NCI-H1436 (cell line): ENCODE results near the gene RANBP17.
A peak's percentile ranks its signal among the peaks of the same experiment; 100 is the strongest.
"Not testable (repeated sequence)": the region's sequence is repeated elsewhere in the genome, so short reads cannot be mapped to it uniquely, and the experiment has no call there.

Source experiments
- DNase-seq: peaks from one replicate; lab custom pipeline; 2025; lab: John Stamatoyannopoulos, UW

Gene RANBP17

DNA sequence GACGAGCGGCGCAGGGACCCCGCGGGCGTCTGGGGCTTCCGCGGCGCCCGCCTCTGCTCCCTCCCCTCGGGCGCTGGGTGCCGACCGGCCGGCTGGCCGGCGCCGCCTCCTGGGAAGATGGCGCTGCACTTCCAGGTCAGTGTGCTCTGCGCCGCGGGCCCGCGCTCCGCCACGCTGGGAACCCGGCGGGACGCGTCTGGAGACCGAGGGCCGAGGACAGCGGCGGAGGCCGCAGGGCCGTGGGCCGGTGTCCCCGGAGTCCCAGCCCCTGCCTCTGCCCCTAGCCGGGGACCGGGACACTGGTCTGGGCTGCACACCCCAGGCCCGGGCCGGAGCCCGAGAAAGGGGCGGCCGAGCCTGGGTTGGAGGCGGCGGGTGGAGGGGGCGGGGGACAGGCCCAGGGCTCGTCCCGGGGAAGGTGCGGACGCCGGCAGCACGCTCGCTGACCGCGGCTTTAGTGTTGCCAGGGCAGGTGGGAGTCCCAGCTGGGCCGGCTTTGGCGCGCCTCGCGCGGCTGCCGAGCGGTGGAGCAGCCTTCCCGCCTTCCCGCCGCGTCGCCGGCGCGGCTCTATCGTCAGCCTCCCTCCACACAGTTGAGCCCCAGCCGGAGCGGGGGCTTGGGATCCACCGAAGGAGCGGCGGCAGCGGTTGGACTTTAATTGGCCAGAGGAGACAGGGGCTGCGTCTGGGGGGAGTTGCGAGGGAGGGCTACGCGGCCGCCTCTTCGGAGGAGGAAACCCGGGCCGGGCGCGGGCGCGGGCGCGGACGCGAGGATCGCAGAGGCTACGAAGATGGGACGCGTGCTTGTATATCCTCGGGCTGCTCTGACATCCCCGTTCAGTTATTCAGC is at the start of gene RANBP17:
Gene RANBP17, plus strand, starts transcription at position 102 of the 850 bp plus-strand sequence.
- DNase-seq, result peak; percentile 28

DNA sequence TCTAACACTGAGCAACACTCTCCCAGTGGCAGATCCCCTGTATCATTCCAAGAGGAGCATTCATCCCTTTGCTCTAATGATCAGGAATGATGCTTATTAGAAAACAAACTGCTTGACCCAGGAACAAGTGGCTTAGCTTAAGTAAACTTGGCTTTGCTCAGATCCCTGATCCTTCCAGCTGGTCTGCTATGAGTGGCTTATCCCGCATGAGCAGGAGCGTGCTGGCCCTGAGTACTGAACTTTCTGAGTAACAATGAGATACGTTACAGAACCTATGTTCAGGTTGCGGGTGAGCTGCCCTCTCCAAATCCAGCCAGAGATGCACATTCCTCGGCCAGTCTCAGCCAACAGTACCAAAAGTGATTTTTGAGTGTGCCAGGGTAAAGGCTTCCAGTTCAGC is 48.6 kb upstream of the RANBP17 start:
- DNase-seq, result no peak

DNA sequence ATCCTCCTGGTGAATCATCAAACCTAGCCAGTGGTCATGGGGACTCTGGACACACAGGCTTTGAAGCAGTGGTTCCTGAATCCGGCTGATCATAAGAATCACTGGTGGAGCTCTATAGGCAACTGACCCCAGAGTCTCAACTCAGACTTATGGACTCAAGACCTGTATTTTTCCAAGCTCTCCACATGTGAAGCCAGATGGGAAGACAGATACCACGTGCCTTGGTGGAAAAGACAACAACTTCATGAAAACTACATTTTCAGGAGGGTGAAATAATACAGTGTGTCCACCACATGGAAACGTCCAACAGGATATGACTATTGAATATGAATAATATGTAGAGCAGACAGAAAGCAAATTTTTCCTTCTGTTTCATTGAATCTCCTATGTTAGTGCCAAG is 44.6 kb upstream of the RANBP17 start:
- DNase-seq, result no peak

DNA sequence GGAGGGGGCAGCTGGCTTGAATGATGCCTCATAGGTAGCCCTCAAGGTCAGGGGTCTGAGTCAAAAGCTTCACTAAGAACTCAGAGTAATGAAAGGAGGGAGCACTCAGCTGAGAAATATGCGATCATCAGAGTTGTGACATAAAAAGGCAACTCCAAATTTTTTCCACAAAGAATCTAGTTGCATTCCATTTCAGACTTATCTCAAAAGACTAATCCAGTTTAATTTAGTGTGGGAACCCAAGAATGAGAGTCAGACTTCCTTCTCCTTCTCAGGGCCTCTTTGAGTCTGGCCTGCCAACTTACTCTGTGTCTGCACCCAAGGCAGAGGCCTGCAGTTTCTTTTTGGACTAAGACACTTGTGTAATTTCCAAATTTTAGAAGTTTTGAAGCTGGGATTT is 43.6 kb upstream of the RANBP17 start:
- DNase-seq, result no peak

DNA sequence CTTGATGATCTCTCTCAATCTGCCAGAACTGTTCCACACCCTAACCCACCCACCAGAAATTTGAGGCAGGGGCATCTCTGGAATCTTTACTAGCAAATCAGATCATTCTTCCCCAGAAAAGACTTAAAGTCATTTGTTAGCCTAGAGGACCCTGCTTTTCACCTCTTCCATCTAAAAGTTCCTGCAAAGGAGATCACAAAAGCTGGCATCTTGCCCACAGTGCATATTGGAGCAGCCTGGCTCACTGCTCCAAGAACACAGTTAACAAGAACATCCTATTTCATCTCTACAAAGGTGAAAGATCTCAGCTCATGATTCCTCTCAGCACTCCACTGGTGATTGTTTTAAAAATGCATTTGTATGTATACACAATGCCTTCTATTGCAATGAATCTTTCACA is 42.0 kb upstream of the RANBP17 start:
- no peak for DNase-seq

DNA sequence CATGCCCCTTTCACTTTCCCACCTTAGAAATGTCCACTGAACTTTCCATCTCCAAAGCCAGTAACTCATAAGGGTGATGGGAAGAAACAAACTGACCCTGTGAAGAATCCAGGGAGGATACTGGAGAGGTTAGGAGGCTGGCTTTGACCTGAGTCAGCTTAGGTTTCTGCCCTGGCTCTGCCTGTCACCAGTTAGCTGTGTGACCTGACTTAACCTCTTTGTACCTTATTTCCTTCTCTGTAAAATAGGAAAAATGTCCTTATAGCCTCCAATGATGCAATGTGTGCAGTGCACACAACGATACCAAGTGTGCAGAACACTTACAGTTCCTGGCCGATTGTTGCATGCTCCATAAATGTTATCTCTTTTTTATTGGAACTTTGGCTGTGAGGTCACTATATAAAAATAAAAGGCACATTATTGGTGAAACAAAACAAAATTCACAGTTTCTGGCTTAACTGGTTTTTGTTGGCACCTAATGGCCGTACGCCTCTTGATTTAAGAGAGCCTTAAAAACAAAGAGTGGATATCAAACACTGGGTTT is 40.5 kb upstream of the RANBP17 start:
- DNase-seq, result no peak

DNA sequence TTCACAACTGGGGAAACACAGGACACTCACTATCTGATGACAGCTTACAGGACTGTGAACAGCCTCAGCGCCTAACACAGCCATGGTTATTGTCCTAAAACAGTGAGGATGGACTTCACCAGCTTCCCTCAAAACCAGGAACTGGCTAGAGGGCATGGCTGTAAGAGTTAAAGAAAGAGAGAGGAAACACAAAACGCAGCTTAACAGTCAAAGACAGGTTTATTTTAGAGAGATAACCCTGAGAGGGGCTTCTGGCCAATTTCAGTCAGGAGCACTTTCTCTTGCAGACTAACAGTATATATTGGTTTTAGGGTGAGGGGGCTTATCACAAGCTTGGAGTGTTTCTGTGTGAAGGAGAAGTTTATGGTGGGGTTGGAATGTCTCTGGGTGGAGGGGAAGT is 35.7 kb upstream of the RANBP17 start:
- DNase-seq, result no peak

DNA sequence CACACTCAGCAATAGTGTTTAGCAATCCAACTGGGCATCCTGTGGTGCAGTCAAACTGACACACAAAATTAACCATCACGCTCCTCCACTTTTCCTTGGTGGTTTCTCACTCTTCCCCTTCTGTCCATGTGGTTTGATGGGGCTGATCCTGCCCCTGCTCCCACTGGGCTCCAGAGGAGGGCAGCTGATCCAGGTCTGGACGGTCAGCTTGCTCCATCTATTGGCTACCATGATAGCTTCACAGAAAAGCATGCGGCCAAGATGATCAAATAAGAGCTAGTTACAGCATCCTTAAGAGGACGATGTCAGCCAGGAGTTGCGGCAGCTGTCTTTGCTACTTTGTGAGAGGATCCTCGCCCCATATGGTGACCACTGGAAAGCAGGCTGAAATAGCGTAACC is 29.6 kb upstream of the RANBP17 start:
- DNase-seq, result no peak

DNA sequence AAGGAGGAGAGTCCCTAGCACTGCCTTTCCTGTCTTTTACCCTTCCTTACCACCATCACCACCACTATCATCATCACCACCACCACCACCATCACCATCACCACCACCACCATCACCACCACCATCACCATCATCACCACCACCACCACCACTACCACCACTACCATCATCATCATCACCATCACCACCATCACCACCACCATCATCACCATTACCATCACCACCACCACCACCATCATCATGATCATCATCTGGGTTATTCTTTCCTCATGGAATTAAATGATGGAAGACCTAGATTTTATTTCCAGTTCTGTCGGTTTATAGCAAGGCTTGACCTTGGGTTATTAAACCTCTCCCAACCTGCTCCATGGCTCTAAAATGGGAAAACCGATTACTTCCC is 27.8 kb upstream of the RANBP17 start:
- not testable (repeated sequence) for DNase-seq

DNA sequence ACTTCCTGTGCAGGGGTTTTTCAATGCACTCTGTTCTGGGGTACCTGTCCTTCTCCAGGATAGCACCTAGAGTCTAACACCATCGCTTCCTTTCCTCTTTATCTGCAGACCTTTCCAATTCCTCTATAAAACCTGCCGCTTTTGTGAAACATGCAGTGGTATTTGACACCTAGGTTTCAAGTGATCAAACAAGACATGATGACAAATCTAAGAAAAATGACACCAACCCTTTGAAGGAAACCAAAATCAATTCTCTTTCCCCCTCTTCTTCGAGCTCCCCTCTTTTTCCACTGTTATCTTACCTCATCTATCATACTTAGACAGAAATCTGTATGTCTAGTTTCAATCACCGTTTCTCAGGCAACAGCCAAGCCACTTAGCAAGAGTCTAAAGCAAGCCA is 25.6 kb upstream of the RANBP17 start:
- no peak for DNase-seq

DNA sequence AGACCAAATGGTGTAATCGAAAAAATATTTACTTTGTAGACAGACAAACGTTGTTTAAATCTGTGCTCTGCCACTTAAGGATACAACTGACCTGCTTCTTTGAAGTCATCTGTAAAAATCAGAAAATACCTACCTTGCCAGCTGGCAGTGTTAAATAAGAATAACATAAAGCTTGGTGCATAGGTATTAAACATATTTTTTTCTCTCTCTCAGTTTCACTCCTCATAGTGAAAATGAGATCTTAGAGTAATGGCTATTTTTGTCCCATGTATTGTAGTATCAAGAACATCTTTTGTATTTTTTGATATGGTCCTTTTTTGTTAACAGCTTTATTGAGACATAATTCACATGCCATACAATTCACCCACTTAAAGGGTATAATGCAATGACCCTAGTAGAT is 17.9 kb upstream of the RANBP17 start:
- no peak for DNase-seq

DNA sequence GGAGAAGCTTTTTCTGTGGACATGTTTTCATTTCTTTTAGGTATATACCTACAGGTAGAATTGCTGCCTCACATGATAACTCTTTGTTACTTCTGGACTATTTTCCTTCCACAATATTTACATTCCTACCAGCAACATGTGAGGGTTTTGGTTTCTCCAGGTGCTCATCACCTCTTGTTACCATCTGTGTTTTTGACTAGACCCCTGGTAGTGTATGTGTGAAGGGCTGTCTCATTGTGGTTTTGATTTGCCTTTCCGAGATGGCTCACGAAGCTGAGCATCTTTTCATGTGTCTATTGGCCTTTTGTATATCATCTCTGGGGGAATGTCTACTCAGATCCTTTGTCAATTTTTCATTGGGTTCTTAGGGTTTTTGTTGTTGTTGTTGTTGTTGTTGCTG is 17.2 kb upstream of the RANBP17 start:
- DNase-seq, result no peak

DNA sequence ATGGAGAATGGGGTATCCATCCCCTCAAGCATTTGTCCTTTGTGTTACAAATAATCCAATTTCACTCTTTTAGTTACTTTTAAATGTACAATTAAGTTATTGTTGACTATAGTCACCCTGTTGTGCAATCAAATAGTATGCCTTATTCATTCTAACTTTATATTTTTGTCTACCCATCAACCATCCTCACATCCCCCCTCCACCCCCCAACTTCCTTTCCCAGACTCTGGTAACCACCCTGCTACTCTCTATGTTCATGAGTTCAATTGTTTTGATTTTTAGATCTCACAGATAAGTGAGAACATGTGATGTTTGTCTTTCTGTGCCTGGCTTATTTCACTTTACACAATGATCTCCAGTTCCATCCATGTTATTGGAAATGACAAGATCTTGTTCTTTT is 15.4 kb upstream of the RANBP17 start:
- DNase-seq, result no peak

DNA sequence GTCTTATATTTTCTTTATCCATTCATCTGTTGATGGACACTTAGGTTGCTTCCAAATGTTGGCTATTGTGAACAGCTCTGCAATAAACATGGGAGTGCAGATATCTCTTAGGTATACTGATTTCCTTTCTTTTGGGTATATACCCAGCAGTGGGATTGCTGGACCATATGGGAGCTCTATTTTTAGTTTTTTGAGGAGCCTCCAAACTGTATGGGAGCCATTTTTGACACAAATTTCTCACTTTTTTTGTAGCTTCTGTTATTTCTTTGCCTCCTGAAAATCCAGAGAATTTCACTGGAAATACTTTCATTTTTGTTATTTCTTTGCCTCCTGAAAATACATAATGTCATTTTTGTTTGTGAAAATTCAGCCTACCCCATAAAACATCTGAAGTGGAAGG is 15.0 kb upstream of the RANBP17 start:
- DNase-seq, result no peak

DNA sequence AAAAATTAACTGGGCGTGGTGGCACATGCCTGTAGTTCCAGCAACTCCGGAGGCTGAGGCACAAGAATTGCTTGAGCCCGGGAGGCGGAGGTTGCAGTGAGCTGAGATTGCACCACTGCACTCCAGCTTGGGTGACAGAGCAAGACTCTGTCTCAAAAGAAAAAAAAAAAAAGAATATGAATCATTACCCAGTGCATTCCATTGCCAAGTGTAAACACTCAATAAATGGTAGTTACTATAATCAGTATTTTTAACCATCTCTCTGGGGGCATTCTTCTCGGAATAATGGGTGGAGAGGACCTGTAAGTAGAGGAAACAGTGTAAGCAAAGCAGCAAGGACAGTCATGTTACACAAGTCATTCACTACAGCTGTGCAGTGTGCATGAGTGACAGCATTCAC is 13.8 kb upstream of the RANBP17 start:
- DNase-seq, result no peak

DNA sequence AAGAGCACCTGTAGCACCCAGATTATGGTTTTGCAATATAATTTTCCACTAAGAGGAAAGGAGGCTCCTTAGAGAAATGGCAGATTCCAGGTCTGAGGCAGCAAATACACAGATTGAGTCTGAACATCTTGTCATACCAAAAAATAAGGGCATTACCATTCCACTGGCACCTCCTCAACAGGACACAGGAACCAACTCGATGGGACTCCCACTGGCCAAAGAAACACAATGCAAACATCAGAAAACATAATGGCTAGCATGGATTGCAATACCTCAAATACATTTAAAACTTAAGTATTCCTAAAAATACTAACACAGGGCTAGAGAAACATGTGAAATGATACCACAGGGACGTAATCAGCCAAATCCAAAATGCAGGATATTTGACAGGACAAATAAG is 12.4 kb upstream of the RANBP17 start:
- DNase-seq, result no peak

DNA sequence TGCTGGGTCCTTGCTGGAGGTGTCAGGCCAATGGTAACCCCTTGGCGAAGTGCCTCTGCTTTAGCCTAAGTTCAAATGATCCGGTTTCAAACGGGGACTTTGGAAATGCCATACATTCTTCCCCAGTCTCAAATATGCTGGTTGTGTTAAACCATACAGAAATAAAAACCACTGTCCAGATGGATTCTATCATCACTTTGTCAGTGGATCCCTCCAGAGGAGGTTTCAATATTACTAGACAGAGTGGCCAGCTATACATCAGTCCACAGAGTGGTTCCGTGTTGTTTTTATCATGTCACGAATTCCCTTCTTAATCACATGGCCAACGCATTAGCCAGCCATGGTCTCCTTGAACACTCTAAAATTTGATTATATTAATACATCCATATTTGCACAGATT is 7.3 kb upstream of the RANBP17 start:
- no peak for DNase-seq

DNA sequence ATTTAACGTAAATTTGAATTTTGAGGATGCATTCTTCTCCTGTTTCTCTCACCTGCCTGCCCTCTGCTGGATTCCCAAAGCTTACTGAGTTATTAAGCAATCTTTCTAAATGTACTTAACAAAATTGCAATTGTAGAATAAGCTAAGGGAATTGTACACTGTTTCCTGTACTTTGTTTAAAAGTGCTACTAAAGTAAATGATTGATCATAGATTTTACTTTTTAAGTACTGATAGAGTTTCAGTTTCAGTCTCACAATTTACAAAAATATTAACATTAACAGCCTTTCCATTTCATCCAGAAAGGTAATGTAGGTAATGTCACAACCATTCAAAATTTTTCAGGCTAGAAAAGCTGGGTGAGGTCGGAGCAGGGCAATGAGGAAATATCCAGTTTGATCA is 4.8 kb upstream of the RANBP17 start:
- no peak for DNase-seq

DNA sequence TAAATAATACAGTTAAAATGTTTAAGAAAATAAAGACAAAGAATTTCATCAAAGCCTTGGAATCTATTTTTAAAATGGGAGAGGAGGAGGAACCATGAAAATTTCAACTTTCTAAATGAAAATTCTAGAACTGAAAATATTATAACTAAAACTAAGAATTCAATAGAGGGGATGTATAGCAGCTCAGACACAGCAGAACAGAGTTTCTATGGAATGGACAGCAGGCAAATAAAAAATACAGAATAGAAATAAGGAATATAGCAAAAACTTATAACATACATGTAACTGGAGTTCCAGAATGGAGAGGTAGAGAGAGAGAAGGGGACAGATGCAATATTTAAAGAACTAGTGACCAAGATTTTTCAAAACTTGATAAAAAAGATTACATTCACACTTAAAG is 1.4 kb upstream of the RANBP17 start:
- DNase-seq, result no peak

DNA sequence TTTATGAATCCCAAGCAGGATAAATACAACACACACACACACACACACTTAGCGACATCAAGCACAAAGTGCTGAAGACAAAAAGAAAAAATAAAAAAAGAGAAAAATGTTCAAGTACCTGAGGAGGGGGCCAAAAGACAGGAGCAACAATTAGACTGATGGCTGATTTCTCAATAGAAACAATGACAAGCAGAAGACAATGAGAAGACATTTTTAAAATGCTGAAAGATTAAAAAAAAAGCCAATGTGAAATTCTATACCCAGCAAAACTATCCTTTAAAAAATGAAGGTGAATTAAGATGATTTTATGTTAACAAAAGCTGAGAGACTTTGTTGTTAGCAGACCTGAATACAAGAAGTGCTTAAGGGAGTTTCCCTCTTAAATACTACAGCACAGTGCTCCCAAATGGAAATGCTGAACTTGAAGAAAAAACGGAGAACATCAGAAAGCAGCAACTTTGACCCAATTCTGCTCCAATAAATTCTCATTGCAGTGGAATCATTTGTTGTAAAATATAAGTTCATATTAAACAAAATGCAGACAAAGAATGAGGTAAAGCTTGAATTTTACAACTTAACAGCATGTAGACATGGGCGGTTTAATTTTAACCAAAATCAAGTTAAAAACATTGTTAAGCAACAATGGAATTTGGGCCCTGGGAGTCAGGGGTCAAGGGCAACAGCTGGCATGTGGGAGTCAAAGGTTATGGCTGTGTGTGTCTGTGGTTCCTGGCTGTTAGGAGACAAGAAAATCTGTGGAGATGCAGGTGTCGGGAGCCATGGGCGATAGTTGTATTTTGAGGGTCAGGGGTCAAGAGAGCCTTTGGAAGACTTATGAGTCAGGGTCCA is 776 bp upstream of the RANBP17 start:
- DNase-seq, result no peak

DNA sequence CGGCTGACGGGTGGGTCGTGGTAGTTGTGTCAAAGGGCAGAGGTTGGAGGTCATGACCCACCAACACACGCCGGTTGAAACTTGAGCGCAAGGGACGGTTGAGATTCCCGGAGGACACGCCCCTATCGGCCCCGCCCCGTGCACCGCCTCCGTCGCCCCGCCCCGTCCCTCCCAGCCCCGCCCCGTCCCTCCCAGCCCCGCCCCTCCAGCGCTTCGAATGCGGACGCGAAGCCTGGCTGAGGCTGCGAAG is 226 bp upstream of the RANBP17 start:
- DNase-seq, result no peak

DNA sequence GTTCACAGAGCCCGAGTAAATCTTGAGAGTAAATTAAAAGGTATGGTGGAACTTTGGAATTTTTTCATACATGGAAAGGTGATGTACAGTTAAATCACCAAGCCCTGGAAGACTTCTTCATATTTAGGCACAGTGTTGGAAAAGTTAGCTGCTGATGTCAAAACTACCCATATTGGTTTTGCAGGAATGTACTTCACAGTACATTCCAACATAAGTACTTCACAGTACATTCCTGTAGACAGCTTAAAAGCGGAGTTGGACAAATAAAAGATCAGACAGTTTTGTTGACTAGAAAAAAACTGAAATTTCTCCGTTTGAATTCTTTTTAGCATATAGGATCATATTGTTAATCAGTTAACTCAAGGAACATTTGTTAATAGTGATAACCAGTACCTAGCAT is 1.8 kb downstream of the RANBP17 start:
- no peak for DNase-seq

DNA sequence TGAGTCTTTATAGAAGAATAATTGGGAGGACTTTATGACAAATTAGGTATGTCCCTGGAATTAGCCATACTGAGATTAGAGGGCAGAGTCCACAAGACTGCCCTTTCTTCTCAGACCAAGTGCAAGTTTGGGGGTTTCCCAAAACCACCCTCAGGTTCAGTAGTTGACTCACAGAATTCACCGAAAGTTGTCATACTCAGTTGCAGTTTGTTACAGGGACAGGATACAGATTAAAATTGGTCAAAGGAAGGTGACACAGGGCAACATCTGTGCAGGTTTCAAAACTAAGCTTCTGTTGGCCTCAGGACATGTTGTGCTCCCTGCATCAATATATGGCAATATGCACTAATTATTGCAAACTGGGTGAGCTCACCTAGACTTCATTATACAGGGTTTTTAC is 3.8 kb downstream of the RANBP17 start:
- no peak for DNase-seq
